NCI-H82 (cell line): ENCODE measurements around the gene NACA2.
"Not testable (repeated sequence)": the region's sequence is repeated elsewhere in the genome, so short reads cannot be mapped to it uniquely, and the experiment has no call there.

Source experiments
- DNase-seq: peaks from one replicate; lab custom pipeline; 2025; lab: John Stamatoyannopoulos, UW

The NACA2 gene

GRCh38 chr17:61591018-61591417 is at the start of gene NACA2:
NACA2 (minus strand) TSS chr17:61591219; CDS start chr17:61591180, 39 bp downstream.
- no peak for DNase-seq

- no peak for DNase-seq
These were observed 48.8 kb upstream of the NACA2 start for GRCh38 chr17:61639818-61640217.

- no peak for DNase-seq
These were observed 47.1 kb upstream of the NACA2 start for GRCh38 chr17:61638087-61638486.

- peak; percentile 80 for DNase-seq
These were observed 45.0 kb upstream of the NACA2 start for GRCh38 chr17:61635913-61636432.

GRCh38 chr17:61634942-61635538 is 44.0 kb upstream of the NACA2 start:
- no peak for DNase-seq

GRCh38 chr17:61634011-61634539 is 43.1 kb upstream of the NACA2 start:
- DNase-seq: no peak

GRCh38 chr17:61632826-61633225 is 41.8 kb upstream of the NACA2 start:
- DNase-seq: no peak

- no peak for DNase-seq
These were observed 40.8 kb upstream of the NACA2 start for GRCh38 chr17:61631800-61632199.

GRCh38 chr17:61628158-61628557 is 37.1 kb upstream of the NACA2 start:
- DNase-seq: not testable (repeated sequence)

GRCh38 chr17:61627658-61628057 is 36.6 kb upstream of the NACA2 start:
- DNase-seq: no peak

- no peak for DNase-seq
These were observed 36.1 kb upstream of the NACA2 start for GRCh38 chr17:61627125-61627524.

- DNase-seq: no peak
These were observed 34.5 kb upstream of the NACA2 start for GRCh38 chr17:61625564-61625963.

GRCh38 chr17:61624951-61625350 is 33.9 kb upstream of the NACA2 start:
- DNase-seq: no peak

GRCh38 chr17:61621317-61621716 is 30.3 kb upstream of the NACA2 start:
- DNase-seq: no peak

GRCh38 chr17:61619953-61620352 is 28.9 kb upstream of the NACA2 start:
- DNase-seq: no peak

- DNase-seq: no peak
These were observed 28.5 kb upstream of the NACA2 start for GRCh38 chr17:61619493-61619892.

- DNase-seq: no peak
These were observed 27.9 kb upstream of the NACA2 start for GRCh38 chr17:61618950-61619349.

GRCh38 chr17:61617330-61617729 is 26.3 kb upstream of the NACA2 start:
- DNase-seq: peak; percentile 15

- DNase-seq: no peak
These were observed 25.8 kb upstream of the NACA2 start for GRCh38 chr17:61616783-61617182.

GRCh38 chr17:61614219-61614618 is 23.2 kb upstream of the NACA2 start:
- no peak for DNase-seq

GRCh38 chr17:61611323-61611722 is 20.3 kb upstream of the NACA2 start:
- DNase-seq: no peak

GRCh38 chr17:61605692-61606091 is 14.7 kb upstream of the NACA2 start:
- no peak for DNase-seq

GRCh38 chr17:61601297-61601696 is 10.3 kb upstream of the NACA2 start:
- DNase-seq: no peak

- no peak for DNase-seq
These were observed 9.6 kb upstream of the NACA2 start for GRCh38 chr17:61600621-61601020.
